Measurements from ENCODE around the gene HELZ.
"Not testable (repeated sequence)": the region's sequence is repeated elsewhere in the genome, so short reads cannot be mapped to it uniquely, and the experiment has no call there.

HELZ gene

GRCh38 chr17:67266496-67266895 lies 21.5 kb upstream of the HELZ start:
- Histone ChIP-seq H3K36me3 (ENCODE audit: control insufficient read depth, insufficient read depth, low read length) (no peaks in the 10 kb centered on the region), H3K27me3 (replicated peaks; ENCODE audit: control insufficient read depth, insufficient read depth, low read length, poor library complexity, severe bottlenecking) (no peaks in the 10 kb centered on the region), H3K4me3 (ENCODE audit: insufficient read depth, low read depth, low read length, poor library complexity, severe bottlenecking) (no peak overlapping the region), H3K4me1 (ENCODE audit: control insufficient read depth, insufficient read depth, low read length, poor library complexity, severe bottlenecking) (no peaks in the 10 kb centered on the region), H3K27ac (ENCODE audit: insufficient read depth, low read length, poor library complexity, severe bottlenecking) (no peak overlapping the region), H3K9me3 (ENCODE audit: control insufficient read depth, low read length) (no peaks in the 10 kb centered on the region)
- no peak for DNase-seq

- Histone ChIP-seq H3K4me3 (ENCODE audit: insufficient read depth, low read depth, low read length, poor library complexity, severe bottlenecking) (no peak overlapping the region), H3K36me3 (ENCODE audit: control insufficient read depth, insufficient read depth, low read length) (no peaks in the 10 kb centered on the region), H3K9me3 (ENCODE audit: control insufficient read depth, low read length) (no peaks in the 10 kb centered on the region), H3K4me1 (ENCODE audit: control insufficient read depth, insufficient read depth, low read length, poor library complexity, severe bottlenecking) (no peaks in the 10 kb centered on the region), H3K27me3 (replicated peaks; ENCODE audit: control insufficient read depth, insufficient read depth, low read length, poor library complexity, severe bottlenecking) (no peaks in the 10 kb centered on the region), H3K27ac (ENCODE audit: insufficient read depth, low read length, poor library complexity, severe bottlenecking) (no peak overlapping the region)
- DNase-seq, result no peak
Observed at GRCh38 chr17:67265436-67266019, 20.5 kb upstream of the HELZ start.

DNA sequence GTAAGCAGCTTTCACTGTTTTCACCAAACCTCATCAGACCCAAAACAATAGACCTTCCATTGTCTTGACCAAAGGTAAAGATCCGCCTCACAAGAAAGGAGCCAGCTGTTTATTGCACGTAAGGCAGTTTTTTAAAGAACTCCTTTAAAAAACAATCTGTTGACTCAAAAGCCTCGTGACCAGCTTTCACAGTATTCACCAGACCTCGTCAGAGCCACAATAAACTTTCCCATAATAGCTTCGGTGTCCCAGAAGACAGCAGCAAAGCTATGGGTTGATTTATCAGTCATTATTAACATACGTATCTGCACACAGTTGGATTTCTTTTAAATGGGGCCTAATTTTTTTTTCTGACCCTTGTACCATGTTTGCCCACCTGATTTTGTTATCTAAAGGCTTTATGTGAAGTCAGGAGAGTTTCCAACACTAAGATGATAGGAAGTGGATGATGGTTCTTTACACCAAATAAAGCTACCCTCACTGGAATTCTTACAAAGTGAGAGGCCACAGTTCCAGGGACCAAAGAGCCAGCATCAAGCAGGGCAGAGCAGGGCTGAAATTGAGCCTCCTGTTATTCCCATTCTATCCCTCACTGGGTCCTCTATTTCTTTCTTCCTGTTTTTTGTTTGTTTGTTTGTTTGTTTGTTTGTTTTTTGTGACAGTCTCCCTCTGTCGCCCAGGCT lies 17.6 kb upstream of the HELZ start:
- no peaks in the 10 kb centered on the region for H3K36me3 ChIP-seq (ENCODE audit: control insufficient read depth, insufficient read depth, low read length)
- H3K4me3 ChIP-seq (ENCODE audit: insufficient read depth, low read depth, low read length, poor library complexity, severe bottlenecking), result no peak overlapping the region
- peaks cover 8% of the 10 kb centered on the region for H3K4me1 ChIP-seq (ENCODE audit: control insufficient read depth, insufficient read depth, low read length, poor library complexity, severe bottlenecking)
- H3K9me3 ChIP-seq (ENCODE audit: control insufficient read depth, low read length), result no peaks in the 10 kb centered on the region
- no peaks in the 10 kb centered on the region for H3K27me3 ChIP-seq (replicated peaks; ENCODE audit: control insufficient read depth, insufficient read depth, low read length, poor library complexity, severe bottlenecking)
- no peak for DNase-seq
- H3K27ac ChIP-seq (ENCODE audit: insufficient read depth, low read length, poor library complexity, severe bottlenecking), result no peak overlapping the region

- no peaks in the 10 kb centered on the region for H3K9me3 ChIP-seq (ENCODE audit: control insufficient read depth, low read length)
- H3K27me3 ChIP-seq (replicated peaks; ENCODE audit: control insufficient read depth, insufficient read depth, low read length, poor library complexity, severe bottlenecking), result no peaks in the 10 kb centered on the region
- H3K36me3 ChIP-seq (ENCODE audit: control insufficient read depth, insufficient read depth, low read length), result no peaks in the 10 kb centered on the region
- H3K27ac ChIP-seq (ENCODE audit: insufficient read depth, low read length, poor library complexity, severe bottlenecking), result no peak overlapping the region
- H3K4me1 ChIP-seq (ENCODE audit: control insufficient read depth, insufficient read depth, low read length, poor library complexity, severe bottlenecking), result peaks cover 11% of the 10 kb centered on the region
- no peak for DNase-seq
- H3K4me3 ChIP-seq (ENCODE audit: insufficient read depth, low read depth, low read length, poor library complexity, severe bottlenecking), result no peak overlapping the region
Observed at GRCh38 chr17:67260170-67260987, 15.4 kb upstream of the HELZ start.

GRCh38 chr17:67258821-67259468 lies 13.9 kb upstream of the HELZ start:
- Histone ChIP-seq H3K27me3 (replicated peaks; ENCODE audit: control insufficient read depth, insufficient read depth, low read length, poor library complexity, severe bottlenecking) (no peaks in the 10 kb centered on the region), H3K27ac (ENCODE audit: insufficient read depth, low read length, poor library complexity, severe bottlenecking) (no peak overlapping the region), H3K4me1 (ENCODE audit: control insufficient read depth, insufficient read depth, low read length, poor library complexity, severe bottlenecking) (peaks cover 11% of the 10 kb centered on the region), H3K9me3 (ENCODE audit: control insufficient read depth, low read length) (no peaks in the 10 kb centered on the region), H3K4me3 (ENCODE audit: insufficient read depth, low read depth, low read length, poor library complexity, severe bottlenecking) (no peak overlapping the region), H3K36me3 (ENCODE audit: control insufficient read depth, insufficient read depth, low read length) (no peaks in the 10 kb centered on the region)
- peak in 2 of 3 donors; percentile 8 to 49 for DNase-seq

DNA sequence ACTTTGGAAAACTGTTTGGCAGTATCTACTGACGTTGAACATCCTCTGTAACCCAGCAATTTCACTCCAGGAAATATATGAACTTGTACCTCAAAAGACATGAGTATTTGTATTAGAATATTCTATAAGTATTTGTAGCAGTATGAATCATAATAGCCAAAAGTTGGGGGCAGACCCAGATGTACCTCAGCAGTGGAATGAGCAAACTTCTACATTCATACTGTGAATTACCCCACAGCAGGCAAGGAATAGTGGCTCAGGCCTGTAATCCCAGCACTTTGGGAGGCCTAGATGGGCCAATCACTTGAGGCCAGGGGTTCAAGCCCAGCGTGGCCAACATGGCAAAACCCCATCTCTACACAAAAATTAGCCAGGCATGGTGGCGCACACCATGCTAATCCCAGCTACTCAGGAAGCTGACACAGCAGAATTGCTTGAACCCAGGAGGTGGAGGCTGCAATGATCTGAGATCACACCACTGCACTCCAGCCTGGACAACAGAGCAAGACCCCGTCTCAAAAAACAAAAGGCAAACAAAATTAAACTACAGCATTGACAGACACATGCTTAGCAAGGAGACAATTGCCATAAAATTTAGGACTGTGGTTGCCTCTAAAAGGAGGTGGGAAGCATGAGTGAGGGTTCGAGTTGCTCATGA lies 11.2 kb upstream of the HELZ start:
- no peaks in the 10 kb centered on the region for H3K27me3 ChIP-seq (replicated peaks; ENCODE audit: control insufficient read depth, insufficient read depth, low read length, poor library complexity, severe bottlenecking)
- no peak overlapping the region for H3K4me3 ChIP-seq (ENCODE audit: insufficient read depth, low read depth, low read length, poor library complexity, severe bottlenecking)
- no peak for DNase-seq
- H3K9me3 ChIP-seq (ENCODE audit: control insufficient read depth, low read length), result no peaks in the 10 kb centered on the region
- peaks cover 11% of the 10 kb centered on the region for H3K4me1 ChIP-seq (ENCODE audit: control insufficient read depth, insufficient read depth, low read length, poor library complexity, severe bottlenecking)
- H3K36me3 ChIP-seq (ENCODE audit: control insufficient read depth, insufficient read depth, low read length), result no peaks in the 10 kb centered on the region
- no peak overlapping the region for H3K27ac ChIP-seq (ENCODE audit: insufficient read depth, low read length, poor library complexity, severe bottlenecking)

- DNase-seq, result no peak
- Histone ChIP-seq H3K9me3 (ENCODE audit: control insufficient read depth, low read length) (no peaks in the 10 kb centered on the region), H3K4me1 (ENCODE audit: control insufficient read depth, insufficient read depth, low read length, poor library complexity, severe bottlenecking) (peaks cover 10% of the 10 kb centered on the region), H3K27me3 (replicated peaks; ENCODE audit: control insufficient read depth, insufficient read depth, low read length, poor library complexity, severe bottlenecking) (no peaks in the 10 kb centered on the region), H3K36me3 (ENCODE audit: control insufficient read depth, insufficient read depth, low read length) (no peaks in the 10 kb centered on the region), H3K27ac (ENCODE audit: insufficient read depth, low read length, poor library complexity, severe bottlenecking) (no peak overlapping the region), H3K4me3 (ENCODE audit: insufficient read depth, low read depth, low read length, poor library complexity, severe bottlenecking) (no peak overlapping the region)
Observed at GRCh38 chr17:67253384-67253783, 8.4 kb upstream of the HELZ start.

GRCh38 chr17:67251586-67251985 lies 6.6 kb upstream of the HELZ start:
- not testable (repeated sequence) for H3K27me3 ChIP-seq (replicated peaks; ENCODE audit: control insufficient read depth, insufficient read depth, low read length, poor library complexity, severe bottlenecking); H3K4me3 ChIP-seq (ENCODE audit: insufficient read depth, low read depth, low read length, poor library complexity, severe bottlenecking); H3K9me3 ChIP-seq (ENCODE audit: control insufficient read depth, low read length); H3K36me3 ChIP-seq (ENCODE audit: control insufficient read depth, insufficient read depth, low read length); H3K27ac ChIP-seq (ENCODE audit: insufficient read depth, low read length, poor library complexity, severe bottlenecking); DNase-seq
- H3K4me1 ChIP-seq (ENCODE audit: control insufficient read depth, insufficient read depth, low read length, poor library complexity, severe bottlenecking), result peaks cover 13% of the 10 kb centered on the region

DNA sequence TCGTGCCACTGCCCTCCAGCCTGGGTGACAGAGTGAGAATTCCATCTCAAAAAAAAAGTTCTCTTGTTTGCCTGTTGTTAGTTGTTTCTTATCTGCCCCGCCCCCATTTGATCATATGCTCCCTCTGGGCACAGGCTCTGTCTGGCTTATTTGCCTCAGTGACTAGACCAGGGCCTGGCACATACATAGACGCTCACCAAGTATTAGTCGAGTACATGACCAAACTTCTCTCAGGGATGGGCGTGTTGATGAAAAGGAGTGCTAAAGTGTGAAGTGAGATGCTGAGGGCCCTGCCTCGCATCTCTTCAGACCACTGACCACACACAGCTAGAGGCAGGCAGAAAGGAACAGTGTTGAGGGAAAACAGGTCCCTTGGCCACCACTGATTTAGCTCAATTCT lies 3.3 kb upstream of the HELZ start:
- H3K27ac ChIP-seq (ENCODE audit: insufficient read depth, low read length, poor library complexity, severe bottlenecking), result no peak overlapping the region
- no peak for DNase-seq
- no peaks in the 10 kb centered on the region for H3K9me3 ChIP-seq (ENCODE audit: control insufficient read depth, low read length)
- H3K4me1 ChIP-seq (ENCODE audit: control insufficient read depth, insufficient read depth, low read length, poor library complexity, severe bottlenecking), result peaks cover 23% of the 10 kb centered on the region
- no peaks in the 10 kb centered on the region for H3K27me3 ChIP-seq (replicated peaks; ENCODE audit: control insufficient read depth, insufficient read depth, low read length, poor library complexity, severe bottlenecking)
- H3K36me3 ChIP-seq (ENCODE audit: control insufficient read depth, insufficient read depth, low read length), result no peaks in the 10 kb centered on the region
- no peak overlapping the region for H3K4me3 ChIP-seq (ENCODE audit: insufficient read depth, low read depth, low read length, poor library complexity, severe bottlenecking)
